Measurements from ENCODE around the gene UCHL5.

Gene UCHL5

DNA sequence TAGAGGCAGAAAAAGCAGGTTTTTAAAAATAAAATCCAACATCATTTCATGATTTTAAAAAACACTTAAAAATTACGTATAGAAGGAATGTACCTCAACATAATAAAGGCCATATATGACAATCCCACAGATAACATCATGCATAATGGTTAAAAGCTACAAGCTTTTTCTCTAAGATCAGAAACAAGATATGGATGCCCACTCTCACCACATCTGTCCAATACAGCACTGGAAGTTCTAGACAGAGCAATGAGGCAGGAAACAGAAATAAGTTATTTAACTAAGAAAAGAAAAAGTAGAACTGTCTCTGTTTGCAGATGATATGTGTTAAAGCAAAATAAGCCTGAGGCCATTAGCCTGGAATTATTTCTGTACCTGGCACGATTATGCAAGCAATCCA is 96.3 kb downstream of the UCHL5 start:
- DNase-seq, result no peak
